Measurements from ENCODE around the gene TEK. TPM values are rescaled to one million over a fixed set of nuclear protein-coding genes. Genes with fewer than 3 reads are reported as not detected.
"Not testable (repeated sequence)": the region's sequence is repeated elsewhere in the genome, so short reads cannot be mapped to it uniquely, and the experiment has no call there.

TEK gene
- total RNA-seq, 1 donor from 2014 or later = 1.6 TPM

- Mint-ChIP-seq H3K36me3 (ENCODE audit: unreplicated experiment) (no peaks in the 10 kb centered on the region), H3K4me1 (ENCODE audit: unreplicated experiment) (peaks cover 7% of the 10 kb centered on the region)
- TF ChIP-seq, protein P1, sequence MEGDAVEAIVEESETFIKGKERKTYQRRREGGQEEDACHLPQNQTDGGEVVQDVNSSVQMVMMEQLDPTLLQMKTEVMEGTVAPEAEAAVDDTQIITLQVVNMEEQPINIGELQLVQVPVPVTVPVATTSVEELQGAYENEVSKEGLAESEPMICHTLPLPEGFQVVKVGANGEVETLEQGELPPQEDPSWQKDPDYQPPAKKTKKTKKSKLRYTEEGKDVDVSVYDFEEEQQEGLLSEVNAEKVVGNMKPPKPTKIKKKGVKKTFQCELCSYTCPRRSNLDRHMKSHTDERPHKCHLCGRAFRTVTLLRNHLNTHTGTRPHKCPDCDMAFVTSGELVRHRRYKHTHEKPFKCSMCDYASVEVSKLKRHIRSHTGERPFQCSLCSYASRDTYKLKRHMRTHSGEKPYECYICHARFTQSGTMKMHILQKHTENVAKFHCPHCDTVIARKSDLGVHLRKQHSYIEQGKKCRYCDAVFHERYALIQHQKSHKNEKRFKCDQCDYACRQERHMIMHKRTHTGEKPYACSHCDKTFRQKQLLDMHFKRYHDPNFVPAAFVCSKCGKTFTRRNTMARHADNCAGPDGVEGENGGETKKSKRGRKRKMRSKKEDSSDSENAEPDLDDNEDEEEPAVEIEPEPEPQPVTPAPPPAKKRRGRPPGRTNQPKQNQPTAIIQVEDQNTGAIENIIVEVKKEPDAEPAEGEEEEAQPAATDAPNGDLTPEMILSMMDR (IDR thresholded peaks at IDR 0.05) = no peak
Observed at GRCh38 chr9:27212621-27213020, 103.6 kb downstream of the TEK start.

GRCh38 chr9:27227192-27227591 is 118.2 kb downstream of the TEK start:
- no peak overlapping the region for H3K27ac Mint-ChIP-seq (ENCODE audit: unreplicated experiment)
- peaks cover 28% of the 10 kb centered on the region for H3K27me3 Mint-ChIP-seq (ENCODE audit: unreplicated experiment)
- H3K36me3 Mint-ChIP-seq (ENCODE audit: unreplicated experiment) = peaks cover 2% of the 10 kb centered on the region
- H3K4me1 Mint-ChIP-seq (ENCODE audit: unreplicated experiment) = no peaks in the 10 kb centered on the region
- no peaks in the 10 kb centered on the region for H3K9me3 Mint-ChIP-seq (ENCODE audit: unreplicated experiment)
- TF ChIP-seq, protein P1 (IDR thresholded peaks at IDR 0.05) = no peak
- no peak overlapping the region for H3K4me3 Mint-ChIP-seq (ENCODE audit: unreplicated experiment)
- DNase-seq (ENCODE audit: extremely low spot score, unreplicated experiment) = no peak

More at GRCh38 chr9:27212621-27213020, 103.6 kb downstream of the TEK start:
- H3K27me3 Mint-ChIP-seq (ENCODE audit: unreplicated experiment) = peaks cover 6% of the 10 kb centered on the region
- H3K9me3 Mint-ChIP-seq (ENCODE audit: unreplicated experiment) = no peaks in the 10 kb centered on the region
- no peak overlapping the region for H3K27ac Mint-ChIP-seq (ENCODE audit: unreplicated experiment)
- no peak for DNase-seq (ENCODE audit: extremely low spot score, unreplicated experiment)
- H3K4me3 Mint-ChIP-seq (ENCODE audit: unreplicated experiment) = no peak overlapping the region

- Mint-ChIP-seq H3K27me3 (ENCODE audit: unreplicated experiment) (peaks cover 29% of the 10 kb centered on the region), H3K9me3 (ENCODE audit: unreplicated experiment) (peaks cover 41% of the 10 kb centered on the region)
- not testable (repeated sequence) for DNase-seq (ENCODE audit: extremely low spot score, unreplicated experiment); H3K27ac Mint-ChIP-seq (ENCODE audit: unreplicated experiment); H3K36me3 Mint-ChIP-seq (ENCODE audit: unreplicated experiment); H3K4me1 Mint-ChIP-seq (ENCODE audit: unreplicated experiment); H3K4me3 Mint-ChIP-seq (ENCODE audit: unreplicated experiment)
Observed at GRCh38 chr9:27239648-27240047, 130.6 kb downstream of the TEK start.

DNA sequence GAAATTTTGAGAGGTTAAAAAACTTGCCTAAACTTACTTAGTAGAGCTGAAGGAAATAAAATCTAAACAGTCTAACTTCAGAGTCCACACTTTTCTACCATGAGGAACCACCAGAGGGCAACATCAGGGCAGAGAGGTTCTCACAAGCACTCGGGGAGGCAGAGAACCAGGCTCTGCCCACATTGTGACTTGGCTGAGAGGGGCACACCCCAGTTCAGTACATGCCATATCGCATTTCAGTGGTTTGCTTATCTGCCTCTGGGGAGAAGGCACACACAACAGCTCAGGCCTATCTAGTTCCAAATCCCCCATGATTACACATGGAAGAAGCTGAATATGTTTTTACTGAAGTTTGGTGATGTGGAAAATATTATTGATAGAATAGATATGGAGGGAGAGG is 138.7 kb downstream of the TEK start:
- no peak for DNase-seq (ENCODE audit: extremely low spot score, unreplicated experiment)

DNA sequence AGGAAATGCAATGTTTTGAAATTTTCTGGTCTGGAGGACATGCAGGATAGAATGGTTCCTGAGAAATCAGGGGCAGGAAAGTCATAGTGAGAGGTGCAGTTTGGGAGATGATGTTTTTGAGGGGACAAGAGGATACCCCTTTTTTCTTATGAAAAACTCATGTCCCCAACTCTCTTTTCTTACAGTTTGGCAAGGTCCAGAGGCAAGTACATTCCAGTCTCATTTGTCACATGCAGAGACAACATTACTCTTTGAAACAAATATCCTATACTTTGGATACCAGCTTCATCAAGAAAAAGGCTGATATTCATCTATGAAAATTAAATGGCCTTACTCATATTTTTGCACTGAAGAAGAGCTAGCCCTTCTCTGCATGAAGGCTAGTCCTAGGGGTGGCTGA is 139.7 kb downstream of the TEK start:
- DNase-seq (ENCODE audit: extremely low spot score, unreplicated experiment) = no peak
- H3K27ac Mint-ChIP-seq (ENCODE audit: unreplicated experiment) = no peak overlapping the region

More for the DNA sequence above, 138.7 kb downstream of the TEK start:
- Mint-ChIP-seq H3K9me3 (ENCODE audit: unreplicated experiment) (no peaks in the 10 kb centered on the region), H3K4me3 (ENCODE audit: unreplicated experiment) (no peak overlapping the region), H3K27ac (ENCODE audit: unreplicated experiment) (no peak overlapping the region), H3K36me3 (ENCODE audit: unreplicated experiment) (no peaks in the 10 kb centered on the region), H3K27me3 (ENCODE audit: unreplicated experiment) (peaks cover 6% of the 10 kb centered on the region), H3K4me1 (ENCODE audit: unreplicated experiment) (peaks cover 13% of the 10 kb centered on the region)
- TF ChIP-seq, protein P1 (IDR thresholded peaks at IDR 0.05) = peak; percentile 68

More for the DNA sequence above, 139.7 kb downstream of the TEK start:
- TF ChIP-seq, protein P1 (IDR thresholded peaks at IDR 0.05) = no peak
- Mint-ChIP-seq H3K4me1 (ENCODE audit: unreplicated experiment) (peaks cover 13% of the 10 kb centered on the region), H3K9me3 (ENCODE audit: unreplicated experiment) (no peaks in the 10 kb centered on the region), H3K27me3 (ENCODE audit: unreplicated experiment) (peaks cover 13% of the 10 kb centered on the region), H3K4me3 (ENCODE audit: unreplicated experiment) (no peak overlapping the region), H3K36me3 (ENCODE audit: unreplicated experiment) (no peaks in the 10 kb centered on the region)
